G401 (cell line): ENCODE data around the gene HNRNPAB. TPM values are rescaled to one million over a fixed set of nuclear protein-coding genes. Genes with fewer than 3 reads are reported as not detected.

Experiments
- DNase-seq: peaks from one replicate; pipeline ENCODE4 v3.0.0-alpha.2; 2015; ENCODE audit warnings: low spot score
- in situ Hi-C: cut with HindIII; loops from 2 replicates; pipeline ENCODE4 v1.10.0; 2016; ENCODE audit warnings: low sequenced_read_pairs, mixed read lengths
- total RNA-seq: library from RNA; depleted of rRNA; stranded (reverse); fragments of >200 nt; shearing (Covaris generic); gene quantifications from 2 replicates; pipeline ENCODE4 v1.2.3, GENCODE V29; 2014; rRNA removed

Gene HNRNPAB
- total RNA-seq, 1 experiment from 2014 or later: 197 TPM

DNA sequence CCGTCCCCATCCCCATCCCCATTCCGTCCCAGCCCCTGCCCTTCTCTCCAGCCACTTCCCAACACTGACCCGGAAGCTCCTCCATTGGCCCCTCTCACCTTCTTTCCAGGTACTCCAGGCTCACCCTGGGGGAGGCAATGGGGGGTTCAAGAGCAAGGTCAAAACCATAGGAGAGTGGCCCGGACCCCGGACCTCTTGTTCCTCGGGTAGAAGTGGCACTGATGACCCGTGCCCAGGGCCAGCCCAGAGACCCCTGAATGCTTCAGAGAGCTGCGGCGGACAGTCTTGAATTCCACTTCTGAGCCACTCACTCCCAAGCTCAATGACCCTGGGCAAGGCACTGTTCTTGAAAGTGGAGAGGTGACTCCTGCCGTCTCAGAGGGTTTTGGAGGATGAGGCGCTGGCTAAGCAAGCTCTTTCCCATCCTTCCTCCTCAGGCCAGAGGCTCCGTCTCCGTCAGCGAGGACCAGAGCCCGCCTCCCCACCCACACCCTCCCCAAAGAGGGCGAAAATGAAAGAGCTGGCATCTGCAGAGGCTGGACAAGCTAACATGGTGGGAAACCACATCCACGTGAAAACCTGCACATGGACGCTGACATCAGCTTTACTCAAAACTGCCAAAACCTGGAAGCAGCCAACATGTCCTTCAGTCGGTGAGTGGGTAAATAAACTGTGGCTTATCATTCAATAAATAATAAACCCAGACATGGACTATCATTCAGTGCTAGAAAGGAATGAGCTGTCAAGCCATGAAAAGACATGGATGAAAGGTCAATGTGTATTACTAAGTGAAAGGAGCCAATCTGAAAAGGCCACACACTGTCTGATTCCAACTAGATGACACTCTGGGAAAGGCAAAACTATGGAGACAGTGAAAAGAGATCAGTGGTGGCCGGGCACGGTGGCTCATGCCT lies 55.5 kb downstream of the HNRNPAB start:
- in situ Hi-C loops: no loop called here

More for the DNA sequence above, 55.5 kb downstream of the HNRNPAB start:
- no peak for DNase-seq

Other genes with a start within 250 kb of the HNRNPAB start
- not detected in 2 replicates for gene PROP1, start 208.3 kb upstream of the HNRNPAB start, total RNA-seq
- gene N4BP3, start 91.0 kb upstream of the HNRNPAB start, total RNA-seq: 9.3 and 10.4 TPM in 2 replicates
- 40.5 and 46.0 TPM in 2 replicates for gene RMND5B, start 73.5 kb upstream of the HNRNPAB start, total RNA-seq
- gene NHP2, start 50.6 kb upstream of the HNRNPAB start, total RNA-seq: 280 and 288 TPM in 2 replicates
- 0.03 TPM in 1 of 2 replicates, not detected in the other for gene GMCL2, start 17.2 kb upstream of the HNRNPAB start, total RNA-seq
- 26.6 and 32.6 TPM in 2 replicates for gene PHYKPL, start 28.3 kb downstream of the HNRNPAB start, total RNA-seq